Pons (tissue), 1 donor: Measurements from ENCODE around the gene HS1BP3.

Experiments
- DNase-seq: peaks from one replicate; pipeline ENCODE4 v3.0.0-alpha.2; 2016; ENCODE audit warnings: low spot score

The HS1BP3 gene

GRCh38 chr2:20571644-20572215 is 79.2 kb downstream of the HS1BP3 start:
- DNase-seq = no peak

- DNase-seq = no peak
Observed at GRCh38 chr2:20571231-20571630, 79.7 kb downstream of the HS1BP3 start.

GRCh38 chr2:20570249-20570648 is 80.6 kb downstream of the HS1BP3 start:
- DNase-seq = no peak

- DNase-seq = no peak
Observed at GRCh38 chr2:20569464-20570223, 81.3 kb downstream of the HS1BP3 start.

GRCh38 chr2:20568501-20569463 is 82.1 kb downstream of the HS1BP3 start:
- no peak for DNase-seq

- no peak for DNase-seq
Observed at GRCh38 chr2:20567926-20568179, 83.0 kb downstream of the HS1BP3 start.
